ENCODE results near the gene RPF1. TPM values are rescaled to one million over a fixed set of nuclear protein-coding genes. Genes with fewer than 3 reads are reported as not detected.

Gene RPF1
- total and polyA plus RNA-seq, 12 donors, result 12.4 to 66.9 (median 26.8) TPM

DNA sequence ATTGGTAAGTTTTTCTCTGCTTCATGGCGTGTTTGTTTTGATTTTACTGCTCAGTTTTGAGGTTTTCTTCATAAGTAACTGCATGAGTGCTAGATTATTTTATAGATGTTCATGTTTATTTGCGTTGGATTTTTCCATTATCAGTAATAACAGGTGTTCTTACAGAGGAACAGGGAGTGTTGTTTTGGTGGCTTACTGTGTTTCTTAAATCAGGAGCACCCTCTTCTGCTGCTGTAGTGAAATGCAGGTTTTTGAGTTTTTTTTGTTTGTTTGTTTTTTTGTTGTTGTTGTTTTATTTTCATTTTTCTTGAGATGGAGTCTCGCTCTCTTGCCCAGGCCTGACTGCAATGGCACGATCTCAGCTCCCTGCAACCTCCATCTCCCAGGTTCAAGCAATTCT is 62.6 kb downstream of the RPF1 start:
- Histone ChIP-seq H3K27me3 (no peaks in the 10 kb centered on the region), H3K4me1 (replicated peaks in 1 of 2) (no peaks in the 10 kb centered on the region), H3K36me3 (replicated peaks in 1 of 2) (no peaks in the 10 kb centered on the region), H3K4me3 (no peak overlapping the region), H3K27ac (no peak overlapping the region), H3K9me3 (replicated peaks in 1 of 3) (peaks cover 0 to 7% (median 0%) of the 10 kb centered on the region in 3 donors)
- no peak for TF ChIP-seq POLR2A (IDR thresholded peaks at IDR 0.05)
- TF ChIP-seq, protein P1, sequence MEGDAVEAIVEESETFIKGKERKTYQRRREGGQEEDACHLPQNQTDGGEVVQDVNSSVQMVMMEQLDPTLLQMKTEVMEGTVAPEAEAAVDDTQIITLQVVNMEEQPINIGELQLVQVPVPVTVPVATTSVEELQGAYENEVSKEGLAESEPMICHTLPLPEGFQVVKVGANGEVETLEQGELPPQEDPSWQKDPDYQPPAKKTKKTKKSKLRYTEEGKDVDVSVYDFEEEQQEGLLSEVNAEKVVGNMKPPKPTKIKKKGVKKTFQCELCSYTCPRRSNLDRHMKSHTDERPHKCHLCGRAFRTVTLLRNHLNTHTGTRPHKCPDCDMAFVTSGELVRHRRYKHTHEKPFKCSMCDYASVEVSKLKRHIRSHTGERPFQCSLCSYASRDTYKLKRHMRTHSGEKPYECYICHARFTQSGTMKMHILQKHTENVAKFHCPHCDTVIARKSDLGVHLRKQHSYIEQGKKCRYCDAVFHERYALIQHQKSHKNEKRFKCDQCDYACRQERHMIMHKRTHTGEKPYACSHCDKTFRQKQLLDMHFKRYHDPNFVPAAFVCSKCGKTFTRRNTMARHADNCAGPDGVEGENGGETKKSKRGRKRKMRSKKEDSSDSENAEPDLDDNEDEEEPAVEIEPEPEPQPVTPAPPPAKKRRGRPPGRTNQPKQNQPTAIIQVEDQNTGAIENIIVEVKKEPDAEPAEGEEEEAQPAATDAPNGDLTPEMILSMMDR (IDR thresholded peaks at IDR 0.05), result peak in 2 of 6 experiments; percentile 38 to 47
- WGBS, 4 donors, result 81 to 94% (median 93%) methylated on average over 4 of the region's 4 CpGs
- DNase-seq, result no peak
- intact Hi-C loops (cut with DNase I), result no loop called here

Other genes starting within 250 kb of the RPF1 start
- 1 to 10 TPM; 1.3 to 8.0 (median 4.5) TPM for gene SAMD13, start 177.6 kb upstream of the RPF1 start, total RNA-seq
- gene SAMD13, start 177.6 kb upstream of the RPF1 start, polyA plus RNA-seq, result 1 to 10 TPM; 1.0 to 5.9 (median 2.0) TPM
- under 1 TPM in 5 of 9 donors, not detected in 4; 0.24 to 0.61 (median 0.39) TPM for gene DNASE2B, start 80.8 kb upstream of the RPF1 start, total RNA-seq
- gene DNASE2B, start 80.8 kb upstream of the RPF1 start, polyA plus RNA-seq, result 1 to 10 TPM in 1 of 3 donors, under 1 TPM in 2; 0.10 to 1.2 (median 0.31) TPM
- 1 to 10 TPM in 2 of 9 donors, under 1 TPM in 3, not detected in 4; 0.29 to 1.5 (median 0.91) TPM for gene SPATA1, start 27.1 kb downstream of the RPF1 start, total RNA-seq
- gene SPATA1, start 27.1 kb downstream of the RPF1 start, polyA plus RNA-seq, result under 1 TPM in 2 of 3 donors, not detected in 1; 0.48 to 0.71 TPM
- 10 to 100 TPM; 34.0 to 81.5 (median 72.4) TPM for gene GNG5, start 27.3 kb downstream of the RPF1 start, total RNA-seq
- gene GNG5, start 27.3 kb downstream of the RPF1 start, polyA plus RNA-seq, result 100 to 1,000 TPM in 1 of 3 donors, 10 to 100 TPM in 2; 61.5 to 172 (median 76.8) TPM
- 10 to 100 TPM; 11.1 to 45.2 (median 28.9) TPM for gene CTBS, start 95.2 kb downstream of the RPF1 start, total RNA-seq
- gene CTBS, start 95.2 kb downstream of the RPF1 start, polyA plus RNA-seq, result 10 to 100 TPM in 1 of 3 donors, 1 to 10 TPM in 2; 6.3 to 34.0 (median 8.3) TPM
- gene SSX2IP, start 211.2 kb downstream of the RPF1 start, total RNA-seq, result 1 to 10 TPM; 2.1 to 5.8 (median 4.2) TPM
- 10 to 100 TPM in 1 of 3 donors, 1 to 10 TPM in 2; 1.3 to 10.0 (median 2.5) TPM for gene SSX2IP, start 211.2 kb downstream of the RPF1 start, polyA plus RNA-seq

Measured in adrenal gland (tissue), 12 donors.